Endothelial cell (in vitro differentiated cells): ENCODE data around the gene ATP5F1D. TPM values are rescaled to one million over a fixed set of nuclear protein-coding genes. Genes with fewer than 3 reads are reported as not detected.
A peak's percentile ranks its signal among the peaks of the same experiment; 100 is the strongest.

Experiments
- DNase-seq: peaks from one replicate; pipeline ENCODE4 v3.0.0; 2021; ENCODE audit warnings: low spot score
- H3K27ac Mint-ChIP-seq: one replicate; pipeline ENCODE4 v1.8.0; 2021; ENCODE audit warnings: mixed read lengths, inconsistent platforms; ENCODE audit not compliant: unreplicated experiment
- H3K27me3 Mint-ChIP-seq: one replicate; pipeline ENCODE4 v1.8.0; 2021; ENCODE audit warnings: mild to moderate bottlenecking, moderate library complexity, mixed read lengths, inconsistent platforms; ENCODE audit not compliant: unreplicated experiment
- H3K36me3 Mint-ChIP-seq: one replicate; pipeline ENCODE4 v1.8.0; 2021; ENCODE audit warnings: mild to moderate bottlenecking, low read depth, mixed read lengths, inconsistent platforms; ENCODE audit not compliant: unreplicated experiment
- H3K4me1 Mint-ChIP-seq: one replicate; pipeline ENCODE4 v1.8.0; 2021; ENCODE audit warnings: mild to moderate bottlenecking, mixed read lengths, inconsistent platforms; ENCODE audit not compliant: unreplicated experiment
- H3K4me3 Mint-ChIP-seq: one replicate; pipeline ENCODE4 v1.8.0; 2021; ENCODE audit warnings: mild to moderate bottlenecking, mixed read lengths, inconsistent platforms; ENCODE audit not compliant: unreplicated experiment
- H3K9me3 Mint-ChIP-seq: one replicate; pipeline ENCODE4 v1.8.0; 2021; ENCODE audit warnings: mixed read lengths, inconsistent platforms; ENCODE audit not compliant: unreplicated experiment
- total RNA-seq: library from RNA; stranded (reverse); fragmentation: NEBNext Ultra II Directional; extraction: Animal tissue kit (Norgen Biotek cat#: 25700); gene quantifications from one replicate; pipeline ENCODE4 v1.2.1, GENCODE V29; 2021; ENCODE audit not compliant: unreplicated experiment
- TF ChIP-seq, protein P1 (sequence below): fragments of 200-600 bp; sonication (generic); IDR thresholded peaks from one replicate; pipeline ENCODE4 v1.5.0; 2021; ENCODE audit warnings: antibody characterized with exemption; ENCODE audit not compliant: unreplicated experiment

The ATP5F1D gene
- total RNA-seq, 1 donor from 2014 or later = 175 TPM

DNA sequence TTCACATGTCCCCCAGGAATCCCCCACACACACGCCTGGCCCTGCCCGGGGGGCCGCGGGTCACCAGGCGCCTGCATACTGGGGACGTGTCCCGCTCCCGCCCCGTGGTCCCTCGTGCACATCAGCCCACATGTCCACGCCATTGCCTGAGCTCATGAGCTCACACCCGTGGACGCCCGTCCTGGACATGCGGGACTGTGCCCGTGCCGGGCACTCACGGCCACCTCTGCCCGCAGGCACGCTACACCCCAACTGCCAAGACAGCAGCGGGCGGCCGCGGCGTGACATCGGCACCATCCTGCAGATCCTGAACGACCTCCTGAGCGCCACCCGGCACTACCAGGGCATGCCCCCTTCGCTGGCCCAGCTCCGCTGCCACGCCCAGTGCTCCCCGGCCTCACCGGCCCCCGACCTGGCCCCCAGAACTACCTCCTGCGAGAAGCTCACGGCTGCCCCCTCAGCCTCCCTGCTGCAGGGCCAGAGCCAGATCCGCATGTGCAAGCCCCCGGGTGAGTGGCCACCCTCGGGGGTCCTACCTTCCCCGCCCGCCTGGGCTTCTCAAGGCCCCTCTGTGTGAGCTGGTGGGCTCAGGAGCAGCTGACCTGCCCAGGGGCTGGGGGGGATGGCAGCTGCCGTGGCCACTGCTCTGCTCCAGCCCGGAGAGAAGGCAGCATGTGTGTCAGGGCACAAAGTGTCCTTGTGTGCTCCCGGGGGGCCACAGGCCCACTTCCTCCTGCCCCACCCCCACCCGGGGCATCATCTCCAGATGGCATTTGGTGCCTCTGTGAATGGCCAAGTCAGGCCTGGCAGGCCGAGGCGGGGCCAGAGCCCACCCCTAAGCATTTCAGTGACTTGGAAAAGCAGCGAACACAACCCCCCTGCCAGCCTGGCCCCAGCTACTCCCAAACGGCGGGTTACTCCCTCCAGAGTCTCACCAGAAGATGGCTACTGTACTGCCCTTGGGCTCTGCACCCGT, 13.9 kb downstream of the ATP5F1D start:
- TF ChIP-seq, protein P1, sequence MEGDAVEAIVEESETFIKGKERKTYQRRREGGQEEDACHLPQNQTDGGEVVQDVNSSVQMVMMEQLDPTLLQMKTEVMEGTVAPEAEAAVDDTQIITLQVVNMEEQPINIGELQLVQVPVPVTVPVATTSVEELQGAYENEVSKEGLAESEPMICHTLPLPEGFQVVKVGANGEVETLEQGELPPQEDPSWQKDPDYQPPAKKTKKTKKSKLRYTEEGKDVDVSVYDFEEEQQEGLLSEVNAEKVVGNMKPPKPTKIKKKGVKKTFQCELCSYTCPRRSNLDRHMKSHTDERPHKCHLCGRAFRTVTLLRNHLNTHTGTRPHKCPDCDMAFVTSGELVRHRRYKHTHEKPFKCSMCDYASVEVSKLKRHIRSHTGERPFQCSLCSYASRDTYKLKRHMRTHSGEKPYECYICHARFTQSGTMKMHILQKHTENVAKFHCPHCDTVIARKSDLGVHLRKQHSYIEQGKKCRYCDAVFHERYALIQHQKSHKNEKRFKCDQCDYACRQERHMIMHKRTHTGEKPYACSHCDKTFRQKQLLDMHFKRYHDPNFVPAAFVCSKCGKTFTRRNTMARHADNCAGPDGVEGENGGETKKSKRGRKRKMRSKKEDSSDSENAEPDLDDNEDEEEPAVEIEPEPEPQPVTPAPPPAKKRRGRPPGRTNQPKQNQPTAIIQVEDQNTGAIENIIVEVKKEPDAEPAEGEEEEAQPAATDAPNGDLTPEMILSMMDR = no peak
- Mint-ChIP-seq H3K4me1 (peaks cover 33% of the 10 kb centered on the region), H3K9me3 (no peaks in the 10 kb centered on the region), H3K36me3 (peaks cover 22% of the 10 kb centered on the region), H3K4me3 (peak overlapping the region; percentile 73), H3K27ac (no peak overlapping the region), H3K27me3 (peaks cover 24% of the 10 kb centered on the region)
- no peak for DNase-seq

DNA sequence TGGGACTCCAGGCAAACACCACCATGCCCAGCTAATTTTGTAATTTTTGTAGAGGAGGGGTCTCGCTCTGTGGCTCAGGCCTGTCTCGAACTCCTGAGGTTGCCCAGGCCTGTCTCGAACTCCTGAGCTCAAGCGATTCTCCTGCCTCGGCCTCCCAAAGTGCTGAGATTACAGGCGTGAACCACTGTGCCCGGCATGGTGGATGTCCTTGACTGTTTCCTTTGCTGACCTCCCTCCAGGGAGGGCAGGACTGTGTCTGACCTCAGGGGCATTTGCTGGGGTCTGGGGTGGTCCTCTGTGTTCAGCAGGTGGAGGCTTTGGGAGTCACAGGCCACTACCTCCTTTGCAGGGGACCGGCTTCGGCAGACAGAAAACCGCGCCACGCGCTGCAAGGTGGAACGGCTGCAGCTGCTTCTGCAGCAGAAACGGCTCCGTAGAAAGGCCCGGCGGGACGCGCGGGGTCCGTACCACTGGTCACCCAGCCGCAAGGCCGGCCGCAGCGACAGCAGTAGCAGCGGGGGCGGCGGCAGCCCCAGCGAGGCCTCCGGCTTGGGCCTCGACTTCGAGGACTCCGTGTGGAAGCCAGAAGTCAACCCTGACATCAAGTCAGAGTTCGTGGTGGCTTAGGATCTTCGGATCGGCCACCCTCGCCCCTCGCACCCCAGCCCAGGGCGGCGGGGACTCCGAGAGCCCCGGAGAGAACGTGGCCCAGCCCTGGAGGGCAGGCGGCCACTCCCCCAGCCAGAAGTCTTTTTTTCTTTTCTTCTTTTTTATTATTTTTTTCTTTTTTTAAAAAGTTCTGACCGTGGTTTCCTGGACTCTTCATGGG, 15.3 kb downstream of the ATP5F1D start:
- Mint-ChIP-seq H3K4me1 (peaks cover 40% of the 10 kb centered on the region), H3K27me3 (peaks cover 23% of the 10 kb centered on the region), H3K36me3 (peaks cover 18% of the 10 kb centered on the region), H3K27ac (peak overlapping the region; percentile 64), H3K9me3 (no peaks in the 10 kb centered on the region), H3K4me3 (peak overlapping the region; percentile 79)
- TF ChIP-seq, protein P1 = no peak
- DNase-seq = no peak

DNA sequence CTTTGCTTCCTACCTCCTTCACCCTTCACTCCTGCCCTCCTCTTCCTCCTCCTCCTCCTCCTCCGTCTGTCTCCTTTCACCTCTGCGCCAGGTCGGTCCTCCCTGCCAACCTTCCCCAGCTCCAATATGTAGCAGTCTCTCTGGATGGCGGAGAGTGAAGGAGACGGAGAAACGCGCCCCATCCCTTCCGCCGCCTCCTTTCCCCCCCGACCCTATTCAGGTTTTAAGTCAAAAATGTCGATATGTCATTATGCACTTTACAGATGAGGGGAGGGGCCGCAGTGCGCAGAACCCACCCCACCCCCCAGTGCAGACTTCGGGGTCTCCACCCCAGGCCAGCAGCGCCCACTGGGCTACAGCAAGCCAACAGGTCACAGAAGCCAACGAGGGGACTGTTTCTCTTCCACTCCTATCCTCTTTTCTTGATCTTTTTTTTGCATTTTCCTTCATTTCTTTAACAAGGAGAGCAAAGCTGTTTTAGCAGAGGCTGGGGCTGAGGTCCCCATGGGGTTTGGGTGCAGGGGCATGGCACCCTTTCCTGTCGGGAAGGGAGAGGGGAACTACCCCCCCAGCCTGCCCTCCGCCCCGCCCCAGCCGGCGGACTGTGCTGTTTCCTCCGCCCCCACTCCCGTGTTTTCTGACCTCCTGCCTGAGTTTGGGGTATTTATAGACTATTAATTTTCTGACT, 16.1 kb downstream of the ATP5F1D start:
- TF ChIP-seq, protein P1 = no peak
- Mint-ChIP-seq H3K27ac (peak overlapping the region; percentile 64), H3K9me3 (no peaks in the 10 kb centered on the region), H3K36me3 (peaks cover 18% of the 10 kb centered on the region), H3K27me3 (peaks cover 24% of the 10 kb centered on the region), H3K4me3 (peak overlapping the region; percentile 79), H3K4me1 (peaks cover 42% of the 10 kb centered on the region)
- DNase-seq = no peak

DNA sequence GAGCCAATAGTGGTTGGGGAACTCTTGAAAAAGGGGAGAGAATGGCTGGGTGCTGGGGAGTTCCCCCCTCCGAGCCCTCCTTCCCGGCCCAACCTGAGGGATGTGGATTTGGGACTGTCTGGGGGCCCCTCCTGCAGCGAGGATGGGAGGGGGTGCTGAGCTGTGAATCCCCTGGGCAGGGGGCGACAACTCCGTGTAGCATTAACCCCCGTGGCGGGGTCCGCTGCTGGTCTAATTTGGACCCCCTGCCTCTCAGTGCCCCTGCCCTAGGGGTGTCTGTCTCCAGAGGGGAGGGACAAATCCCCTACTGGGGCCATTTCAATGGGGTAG, 16.6 kb downstream of the ATP5F1D start:
- no peaks in the 10 kb centered on the region for H3K9me3 Mint-ChIP-seq

More for the DNA sequence above, 16.6 kb downstream of the ATP5F1D start:
- peak overlapping the region; percentile 62 for H3K4me3 Mint-ChIP-seq
- peaks cover 42% of the 10 kb centered on the region for H3K4me1 Mint-ChIP-seq
- peaks cover 18% of the 10 kb centered on the region for H3K36me3 Mint-ChIP-seq
- TF ChIP-seq, protein P1 = no peak
- peaks cover 24% of the 10 kb centered on the region for H3K27me3 Mint-ChIP-seq
- no peak for DNase-seq
- peak overlapping the region; percentile 93 for H3K27ac Mint-ChIP-seq
